ENCODE measurements around the gene HEXA.

Gene HEXA

GRCh38 chr15:72372361-72372760 is 3.5 kb downstream of the HEXA start:
- DNase-seq (ENCODE audit: low read depth, low spot score), result no peak
- Histone ChIP-seq H3K9ac (ENCODE audit: insufficient read length, low read depth) (no peak overlapping the region), H3K9me3 (ENCODE audit: insufficient read depth, low read length) (no peaks in the 10 kb centered on the region), H3K4me1 (ENCODE audit: insufficient read depth, insufficient read length) (no peaks in the 10 kb centered on the region), H3K27me3 (ENCODE audit: insufficient read depth, insufficient read length) (no peaks in the 10 kb centered on the region), H3K4me3 (ENCODE audit: insufficient read length, low read depth) (no peak overlapping the region), H3K36me3 (ENCODE audit: insufficient read depth, insufficient read length, low read length) (peaks cover 31% of the 10 kb centered on the region)
- TF ChIP-seq YY1 (IDR thresholded peaks at IDR 0.05; ENCODE audit: insufficient read depth, insufficient read length) (no peak), ZNF274 (IDR thresholded peaks at IDR 0.05; ENCODE audit: low read depth, low read length) (no peak), SUZ12 (IDR thresholded peaks at IDR 0.05; ENCODE audit: extremely low read depth, insufficient read depth, insufficient read length) (no peak)

GRCh38 chr15:72369964-72370363 is 5.8 kb downstream of the HEXA start:
- Histone ChIP-seq H3K9ac (ENCODE audit: insufficient read length, low read depth) (no peak overlapping the region), H3K27me3 (ENCODE audit: insufficient read depth, insufficient read length) (no peaks in the 10 kb centered on the region), H3K36me3 (ENCODE audit: insufficient read depth, insufficient read length, low read length) (peaks cover 38% of the 10 kb centered on the region), H3K4me3 (ENCODE audit: insufficient read length, low read depth) (no peak overlapping the region), H3K9me3 (ENCODE audit: insufficient read depth, low read length) (no peaks in the 10 kb centered on the region), H3K4me1 (ENCODE audit: insufficient read depth, insufficient read length) (no peaks in the 10 kb centered on the region)
- DNase-seq (ENCODE audit: low read depth, low spot score), result no peak
- TF ChIP-seq SUZ12 (IDR thresholded peaks at IDR 0.05; ENCODE audit: extremely low read depth, insufficient read depth, insufficient read length) (no peak), ZNF274 (IDR thresholded peaks at IDR 0.05; ENCODE audit: low read depth, low read length) (no peak), YY1 (IDR thresholded peaks at IDR 0.05; ENCODE audit: insufficient read depth, insufficient read length) (no peak)

GRCh38 chr15:72368899-72369298 is 6.9 kb downstream of the HEXA start:
- no peak overlapping the region for H3K4me3 ChIP-seq (ENCODE audit: insufficient read length, low read depth)
- DNase-seq (ENCODE audit: low read depth, low spot score), result no peak
- no peak overlapping the region for H3K9ac ChIP-seq (ENCODE audit: insufficient read length, low read depth)
- TF ChIP-seq YY1 (IDR thresholded peaks at IDR 0.05; ENCODE audit: insufficient read depth, insufficient read length) (no peak), SUZ12 (IDR thresholded peaks at IDR 0.05; ENCODE audit: extremely low read depth, insufficient read depth, insufficient read length) (no peak), ZNF274 (IDR thresholded peaks at IDR 0.05; ENCODE audit: low read depth, low read length) (no peak)
- H3K4me1 ChIP-seq (ENCODE audit: insufficient read depth, insufficient read length), result no peaks in the 10 kb centered on the region
- no peaks in the 10 kb centered on the region for H3K9me3 ChIP-seq (ENCODE audit: insufficient read depth, low read length)
- no peaks in the 10 kb centered on the region for H3K27me3 ChIP-seq (ENCODE audit: insufficient read depth, insufficient read length)
- peaks cover 42% of the 10 kb centered on the region for H3K36me3 ChIP-seq (ENCODE audit: insufficient read depth, insufficient read length, low read length)

GRCh38 chr15:72368325-72368724 is 7.5 kb downstream of the HEXA start:
- no peak for DNase-seq (ENCODE audit: low read depth, low spot score)
- TF ChIP-seq SUZ12 (IDR thresholded peaks at IDR 0.05; ENCODE audit: extremely low read depth, insufficient read depth, insufficient read length) (no peak), YY1 (IDR thresholded peaks at IDR 0.05; ENCODE audit: insufficient read depth, insufficient read length) (no peak), ZNF274 (IDR thresholded peaks at IDR 0.05; ENCODE audit: low read depth, low read length) (no peak)
- Histone ChIP-seq H3K9me3 (ENCODE audit: insufficient read depth, low read length) (no peaks in the 10 kb centered on the region), H3K9ac (ENCODE audit: insufficient read length, low read depth) (no peak overlapping the region), H3K27me3 (ENCODE audit: insufficient read depth, insufficient read length) (no peaks in the 10 kb centered on the region), H3K36me3 (ENCODE audit: insufficient read depth, insufficient read length, low read length) (peaks cover 41% of the 10 kb centered on the region), H3K4me1 (ENCODE audit: insufficient read depth, insufficient read length) (no peaks in the 10 kb centered on the region), H3K4me3 (ENCODE audit: insufficient read length, low read depth) (no peak overlapping the region)

GRCh38 chr15:72365844-72366243 is 10.0 kb downstream of the HEXA start:
- H3K27me3 ChIP-seq (ENCODE audit: insufficient read depth, insufficient read length), result no peaks in the 10 kb centered on the region
- H3K9me3 ChIP-seq (ENCODE audit: insufficient read depth, low read length), result no peaks in the 10 kb centered on the region
- no peak overlapping the region for H3K9ac ChIP-seq (ENCODE audit: insufficient read length, low read depth)
- H3K4me1 ChIP-seq (ENCODE audit: insufficient read depth, insufficient read length), result no peaks in the 10 kb centered on the region
- no peak for DNase-seq (ENCODE audit: low read depth, low spot score)
- TF ChIP-seq SUZ12 (IDR thresholded peaks at IDR 0.05; ENCODE audit: extremely low read depth, insufficient read depth, insufficient read length) (no peak), ZNF274 (IDR thresholded peaks at IDR 0.05; ENCODE audit: low read depth, low read length) (no peak), YY1 (IDR thresholded peaks at IDR 0.05; ENCODE audit: insufficient read depth, insufficient read length) (no peak)
- no peak overlapping the region for H3K4me3 ChIP-seq (ENCODE audit: insufficient read length, low read depth)
- H3K36me3 ChIP-seq (ENCODE audit: insufficient read depth, insufficient read length, low read length), result peaks cover 33% of the 10 kb centered on the region

- no peak for TF ChIP-seq SUZ12 (IDR thresholded peaks at IDR 0.05; ENCODE audit: extremely low read depth, insufficient read depth, insufficient read length)
- TF ChIP-seq YY1 (IDR thresholded peaks at IDR 0.05; ENCODE audit: insufficient read depth, insufficient read length), result no peak
- TF ChIP-seq ZNF274 (IDR thresholded peaks at IDR 0.05; ENCODE audit: low read depth, low read length), result no peak
- Histone ChIP-seq H3K4me3 (ENCODE audit: insufficient read length, low read depth) (no peak overlapping the region), H3K4me1 (ENCODE audit: insufficient read depth, insufficient read length) (no peaks in the 10 kb centered on the region), H3K9me3 (ENCODE audit: insufficient read depth, low read length) (no peaks in the 10 kb centered on the region), H3K9ac (ENCODE audit: insufficient read length, low read depth) (no peak overlapping the region), H3K27me3 (ENCODE audit: insufficient read depth, insufficient read length) (no peaks in the 10 kb centered on the region), H3K36me3 (ENCODE audit: insufficient read depth, insufficient read length, low read length) (peaks cover 23% of the 10 kb centered on the region)
- no peak for DNase-seq (ENCODE audit: low read depth, low spot score)
These were observed 14.6 kb downstream of the HEXA start for GRCh38 chr15:72361176-72361575.

GRCh38 chr15:72358650-72359171 is 17.1 kb downstream of the HEXA start:
- H3K4me3 ChIP-seq (ENCODE audit: insufficient read length, low read depth), result no peak overlapping the region
- H3K9ac ChIP-seq (ENCODE audit: insufficient read length, low read depth), result no peak overlapping the region
- H3K9me3 ChIP-seq (ENCODE audit: insufficient read depth, low read length), result no peaks in the 10 kb centered on the region
- no peaks in the 10 kb centered on the region for H3K27me3 ChIP-seq (ENCODE audit: insufficient read depth, insufficient read length)
- no peaks in the 10 kb centered on the region for H3K4me1 ChIP-seq (ENCODE audit: insufficient read depth, insufficient read length)
- DNase-seq (ENCODE audit: low read depth, low spot score), result no peak
- TF ChIP-seq YY1 (IDR thresholded peaks at IDR 0.05; ENCODE audit: insufficient read depth, insufficient read length), result no peak
- TF ChIP-seq ZNF274 (IDR thresholded peaks at IDR 0.05; ENCODE audit: low read depth, low read length), result no peak
- TF ChIP-seq SUZ12 (IDR thresholded peaks at IDR 0.05; ENCODE audit: extremely low read depth, insufficient read depth, insufficient read length), result no peak
- peaks cover 40% of the 10 kb centered on the region for H3K36me3 ChIP-seq (ENCODE audit: insufficient read depth, insufficient read length, low read length)

Data from NT2/D1 (cell line).